ENCODE data around the gene KLK15. TPM values are rescaled to one million over a fixed set of nuclear protein-coding genes. Genes with fewer than 3 reads are reported as not detected.

The KLK15 gene
- total and polyA plus RNA-seq, 2 donors (not counting 3 experiments of a cell fraction or from before 2014, with no cell fraction given): not detected

DNA sequence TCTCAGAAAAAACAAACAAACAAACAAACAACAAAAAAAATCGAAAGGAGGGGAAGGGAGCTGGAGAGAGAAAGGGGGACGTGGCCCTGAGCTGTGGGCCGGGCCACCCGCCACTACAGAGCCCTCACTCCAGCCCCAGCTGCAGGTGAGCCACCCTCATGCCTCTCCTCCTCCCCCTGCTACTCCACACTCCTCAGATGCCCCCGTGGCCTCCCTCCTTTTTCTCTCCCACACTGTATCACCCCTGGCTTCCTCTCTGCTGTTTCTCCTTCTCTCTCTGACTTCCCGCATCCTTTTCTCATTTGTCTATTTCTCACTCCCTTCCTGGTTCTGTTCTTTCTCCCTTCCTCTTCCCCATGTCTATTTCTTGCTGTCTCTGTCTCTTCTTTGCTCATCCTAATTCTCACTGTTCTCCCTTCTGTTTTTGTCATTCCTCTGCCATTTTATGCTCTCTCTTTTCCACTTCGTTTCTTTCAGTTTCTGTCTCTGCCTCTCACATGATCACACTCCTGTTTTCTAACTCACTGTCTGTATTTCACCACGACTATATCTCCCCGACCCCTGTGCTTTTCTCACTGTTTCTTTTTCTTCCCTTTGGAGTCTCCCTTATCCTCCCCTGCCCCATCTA lies 42.5 kb upstream of the KLK15 start:
- dilution Hi-C loops (cut with MboI; ENCODE audit: extremely low pct_ligation_motif_present, low sequenced_read_pairs) (no loop called here), intact Hi-C loops (cut with micrococcal nuclease) (no loop called here)
- no peak overlapping the region for H2AFZ ChIP-seq (ENCODE audit: low read depth, low read length)
- no peak for DNase-seq (ENCODE audit: low read depth, low spot score)
- H3K4me3 ChIP-seq (replicated peaks in 1 of 3; ENCODE audit: insufficient read depth in 1 of 3, low read depth in 1 of 3, low read length in 3 of 3): no peak overlapping the region
- no peaks in the 10 kb centered on the region for H3K4me1 ChIP-seq (ENCODE audit: control insufficient read depth, extremely low read depth, insufficient read depth, low read length)
- POLR2A ChIA-PET: no interaction called here
- H3K9ac ChIP-seq (replicated peaks; ENCODE audit: extremely low read depth, insufficient read depth, low read length): no peak overlapping the region
- no peaks in the 10 kb centered on the region for H3K9me1 ChIP-seq (replicated peaks; ENCODE audit: control insufficient read depth, extremely low read depth, insufficient read depth, low read length)
- no peak overlapping the region for H3K27ac ChIP-seq (ENCODE audit: insufficient read depth, low read depth, low read length)
- CTCF ChIA-PET: no interaction called here
- H3K9me3 ChIP-seq (replicated peaks; ENCODE audit: control insufficient read depth, insufficient read depth, low read length): no peaks in the 10 kb centered on the region
- H3K79me2 ChIP-seq (ENCODE audit: control insufficient read depth, insufficient read depth, low read length): no peaks in the 10 kb centered on the region
- TF ChIP-seq POLR2AphosphoS5 (IDR thresholded peaks at IDR 0.05; ENCODE audit: insufficient read depth, low read depth, low read length): no peak
- TF ChIP-seq EZH2 (IDR thresholded peaks at IDR 0.05; ENCODE audit: borderline replicate concordance, low read depth, low read length, severe bottlenecking): no peak
- TF ChIP-seq JUN (IDR thresholded peaks at IDR 0.05; ENCODE audit: borderline replicate concordance, insufficient read depth, insufficient read length, low read depth): no peak
- TF ChIP-seq, protein P1, sequence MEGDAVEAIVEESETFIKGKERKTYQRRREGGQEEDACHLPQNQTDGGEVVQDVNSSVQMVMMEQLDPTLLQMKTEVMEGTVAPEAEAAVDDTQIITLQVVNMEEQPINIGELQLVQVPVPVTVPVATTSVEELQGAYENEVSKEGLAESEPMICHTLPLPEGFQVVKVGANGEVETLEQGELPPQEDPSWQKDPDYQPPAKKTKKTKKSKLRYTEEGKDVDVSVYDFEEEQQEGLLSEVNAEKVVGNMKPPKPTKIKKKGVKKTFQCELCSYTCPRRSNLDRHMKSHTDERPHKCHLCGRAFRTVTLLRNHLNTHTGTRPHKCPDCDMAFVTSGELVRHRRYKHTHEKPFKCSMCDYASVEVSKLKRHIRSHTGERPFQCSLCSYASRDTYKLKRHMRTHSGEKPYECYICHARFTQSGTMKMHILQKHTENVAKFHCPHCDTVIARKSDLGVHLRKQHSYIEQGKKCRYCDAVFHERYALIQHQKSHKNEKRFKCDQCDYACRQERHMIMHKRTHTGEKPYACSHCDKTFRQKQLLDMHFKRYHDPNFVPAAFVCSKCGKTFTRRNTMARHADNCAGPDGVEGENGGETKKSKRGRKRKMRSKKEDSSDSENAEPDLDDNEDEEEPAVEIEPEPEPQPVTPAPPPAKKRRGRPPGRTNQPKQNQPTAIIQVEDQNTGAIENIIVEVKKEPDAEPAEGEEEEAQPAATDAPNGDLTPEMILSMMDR (IDR thresholded peaks at IDR 0.05; ENCODE audit: extremely low read depth in 1 of 2, insufficient read depth in 1 of 2, low read depth in 1 of 2, low read length in 2 of 2): no peak
- TF ChIP-seq, protein P2, sequence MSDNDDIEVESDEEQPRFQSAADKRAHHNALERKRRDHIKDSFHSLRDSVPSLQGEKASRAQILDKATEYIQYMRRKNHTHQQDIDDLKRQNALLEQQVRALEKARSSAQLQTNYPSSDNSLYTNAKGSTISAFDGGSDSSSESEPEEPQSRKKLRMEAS (IDR thresholded peaks at IDR 0.05; ENCODE audit: insufficient read depth, insufficient read length): no peak
- TF ChIP-seq POLR2A (IDR thresholded peaks at IDR 0.05; ENCODE audit: low read depth, low read length): no peak
- TF ChIP-seq MYC (IDR thresholded peaks at IDR 0.05; ENCODE audit: low read depth, low read length): no peak
- no peak for TF ChIP-seq GATA2 (IDR thresholded peaks at IDR 0.05; ENCODE audit: insufficient read depth, insufficient read length, low read depth, low read length)
- no peak for TF ChIP-seq FOS (IDR thresholded peaks at IDR 0.05; ENCODE audit: borderline replicate concordance, insufficient read depth, low read length)
- H3K27me3 ChIP-seq (ENCODE audit: control insufficient read depth in 2 of 2, insufficient read depth in 2 of 2, low read length in 2 of 2): peaks cover 0 to 2% of the 10 kb centered on the region in 2 experiments
- BruUV-seq (replicated peaks): no TSS peak
- FAIRE-seq: no peak
- H3K36me3 ChIP-seq (ENCODE audit: control insufficient read depth in 2 of 2, extremely low read depth in 1 of 2, insufficient read depth in 2 of 2, low read length in 2 of 2): no peaks in the 10 kb centered on the region
- no peak overlapping the region for H3K4me2 ChIP-seq (ENCODE audit: insufficient read depth, low read length)
- no peaks in the 10 kb centered on the region for H4K20me1 ChIP-seq (replicated peaks; ENCODE audit: control insufficient read depth, extremely low read depth, insufficient read depth, low read length)

Data from endothelial cell of umbilical vein (primary cell).